ENCODE data around the gene AQP12A.
"Not testable (repeated sequence)": the region's sequence is repeated elsewhere in the genome, so short reads cannot be mapped to it uniquely, and the experiment has no call there.

Gene AQP12A, protein sequence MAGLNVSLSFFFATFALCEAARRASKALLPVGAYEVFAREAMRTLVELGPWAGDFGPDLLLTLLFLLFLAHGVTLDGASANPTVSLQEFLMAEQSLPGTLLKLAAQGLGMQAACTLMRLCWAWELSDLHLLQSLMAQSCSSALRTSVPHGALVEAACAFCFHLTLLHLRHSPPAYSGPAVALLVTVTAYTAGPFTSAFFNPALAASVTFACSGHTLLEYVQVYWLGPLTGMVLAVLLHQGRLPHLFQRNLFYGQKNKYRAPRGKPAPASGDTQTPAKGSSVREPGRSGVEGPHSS

DNA sequence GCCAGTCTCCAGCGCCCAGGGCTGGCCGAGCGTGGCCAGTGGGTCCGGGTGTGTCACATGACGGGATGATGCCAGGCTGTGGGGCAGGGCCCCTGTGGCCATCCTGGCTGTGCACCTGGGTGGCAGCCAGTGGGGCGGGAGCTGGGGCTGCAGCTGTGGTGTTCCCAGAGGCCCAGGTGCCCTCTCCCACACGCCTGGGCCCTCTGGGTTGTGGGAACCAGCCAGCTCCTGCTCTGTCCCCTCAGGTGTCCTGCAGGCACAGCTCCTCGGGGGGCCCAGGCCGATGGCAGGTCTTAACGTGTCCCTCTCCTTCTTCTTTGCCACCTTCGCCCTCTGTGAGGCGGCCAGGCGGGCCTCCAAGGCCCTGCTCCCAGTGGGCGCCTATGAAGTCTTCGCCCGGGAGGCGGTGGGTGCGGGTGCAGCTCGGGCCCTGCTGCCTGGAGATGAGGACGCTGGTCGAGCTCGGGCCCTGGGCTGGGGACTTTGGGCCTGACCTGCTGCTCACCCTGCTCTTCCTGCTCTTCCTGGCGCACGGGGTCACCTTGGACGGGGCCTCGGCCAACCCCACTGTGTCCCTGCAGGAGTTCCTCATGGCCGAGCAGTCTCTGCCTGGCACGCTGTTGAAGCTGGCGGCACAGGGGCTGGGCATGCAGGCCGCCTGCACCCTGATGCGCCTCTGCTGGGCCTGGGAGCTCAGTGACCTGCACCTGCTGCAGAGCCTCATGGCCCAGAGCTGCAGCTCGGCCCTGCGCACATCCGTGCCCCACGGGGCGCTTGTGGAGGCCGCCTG, at the start of gene AQP12A:
AQP12A (plus strand) TSS at position 236 of the 790 bp plus-strand sequence; CDS start at position 284, 48 bp downstream.
- DNase-seq: not testable (repeated sequence)

DNA sequence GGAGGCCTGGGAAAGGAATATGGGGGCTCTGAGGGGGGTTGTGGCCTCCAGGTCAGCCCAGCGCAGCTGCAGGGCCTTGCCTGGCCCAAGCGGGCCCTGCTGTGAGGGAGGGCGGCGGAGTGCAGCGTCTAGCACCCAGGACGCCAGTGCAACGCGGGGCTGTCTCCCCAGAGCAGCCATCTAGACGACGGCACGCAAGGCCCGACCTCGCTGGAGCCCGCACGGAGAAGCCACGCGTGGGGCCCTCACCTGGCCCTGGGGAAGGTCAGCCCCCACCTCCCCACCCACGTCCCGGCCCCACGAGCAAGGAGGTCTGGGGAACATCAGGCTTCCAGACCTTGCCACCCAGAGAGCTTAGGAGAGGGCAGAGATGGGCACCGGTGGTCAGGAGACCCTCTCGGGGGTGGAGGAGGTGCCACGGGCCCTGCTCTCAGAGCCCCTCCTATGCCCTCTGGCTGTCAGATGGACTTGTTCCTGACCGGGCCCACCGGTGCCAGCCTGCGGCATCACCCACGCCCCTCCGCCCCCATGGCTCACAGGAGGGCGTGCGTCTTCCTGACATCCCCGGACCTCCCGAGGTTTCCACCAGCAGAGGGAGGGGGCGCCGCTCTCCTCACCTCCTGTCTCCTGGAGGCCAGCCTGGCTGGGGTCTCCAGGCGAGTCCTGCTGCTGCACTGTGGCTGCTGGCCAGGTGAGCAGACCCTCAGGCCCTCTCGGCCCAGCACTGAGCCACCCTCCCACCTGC, 49.4 kb upstream of the AQP12A start:
- no peak for DNase-seq

DNA sequence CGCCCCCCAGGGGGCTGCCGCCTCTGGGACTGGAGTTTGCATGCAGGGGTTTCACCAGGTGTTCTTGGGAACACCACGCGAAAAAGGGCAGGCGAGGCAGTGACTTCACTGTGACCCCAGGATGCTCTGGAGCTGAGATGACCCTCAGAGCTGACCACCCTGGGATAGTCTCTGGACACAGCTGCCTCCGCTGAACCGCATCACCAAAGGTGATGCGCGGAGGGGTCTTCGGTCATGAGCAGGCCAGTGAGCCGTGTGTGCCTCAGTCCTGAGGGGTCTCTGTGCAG, 48.9 kb upstream of the AQP12A start:
- DNase-seq: no peak

DNA sequence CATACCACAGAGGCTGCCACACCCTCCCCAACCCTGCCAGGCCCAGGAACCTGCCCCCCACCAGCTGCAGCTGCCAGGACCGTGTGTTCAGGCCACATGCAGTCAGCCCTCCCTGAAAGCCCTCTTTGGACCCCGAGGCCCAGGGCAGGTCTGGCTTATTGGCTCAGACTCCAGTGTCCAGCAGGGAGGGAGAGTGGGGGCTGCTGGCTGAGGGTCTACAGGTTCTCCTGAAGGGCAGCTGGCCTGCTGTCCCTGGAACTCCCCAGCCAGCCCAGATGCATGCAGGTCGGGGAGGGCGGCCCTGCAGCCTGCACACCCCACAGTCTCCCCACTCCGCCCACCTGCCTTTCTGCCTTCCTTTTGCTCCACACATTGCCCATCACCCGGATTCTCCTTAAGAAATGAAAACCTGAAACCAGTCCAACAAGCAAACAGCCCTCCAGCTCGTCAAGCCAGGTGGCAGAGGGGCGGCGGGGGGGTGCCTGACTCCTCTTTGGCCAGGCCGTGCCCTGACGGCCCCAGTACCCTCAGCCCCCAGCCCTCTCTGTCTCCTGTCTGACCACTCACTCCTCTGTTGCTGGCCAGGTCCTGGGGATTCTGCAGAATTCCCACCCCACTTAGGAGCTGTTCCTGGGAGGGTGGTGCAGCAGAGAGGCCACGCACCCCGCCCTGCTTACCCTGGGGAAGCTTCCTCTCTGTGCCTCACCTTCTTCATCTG, 48.4 kb upstream of the AQP12A start:
- no peak for DNase-seq

DNA sequence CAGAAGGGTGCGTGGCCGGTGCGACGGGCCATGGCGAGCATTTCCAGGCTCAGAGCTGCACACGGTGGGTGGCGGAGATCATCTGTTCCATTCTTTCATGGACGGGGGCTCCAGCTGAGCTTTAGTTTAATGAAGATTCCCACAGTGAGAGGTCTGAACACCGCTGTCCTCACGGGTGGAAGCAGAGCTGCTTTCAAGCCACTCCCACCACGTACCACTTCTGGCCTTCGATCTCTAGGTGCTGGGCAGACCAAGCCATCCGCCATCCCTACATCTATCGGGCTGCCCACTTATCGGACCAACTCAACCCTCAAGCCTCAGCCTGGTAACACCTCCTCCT, 47.9 kb upstream of the AQP12A start:
- DNase-seq: no peak

DNA sequence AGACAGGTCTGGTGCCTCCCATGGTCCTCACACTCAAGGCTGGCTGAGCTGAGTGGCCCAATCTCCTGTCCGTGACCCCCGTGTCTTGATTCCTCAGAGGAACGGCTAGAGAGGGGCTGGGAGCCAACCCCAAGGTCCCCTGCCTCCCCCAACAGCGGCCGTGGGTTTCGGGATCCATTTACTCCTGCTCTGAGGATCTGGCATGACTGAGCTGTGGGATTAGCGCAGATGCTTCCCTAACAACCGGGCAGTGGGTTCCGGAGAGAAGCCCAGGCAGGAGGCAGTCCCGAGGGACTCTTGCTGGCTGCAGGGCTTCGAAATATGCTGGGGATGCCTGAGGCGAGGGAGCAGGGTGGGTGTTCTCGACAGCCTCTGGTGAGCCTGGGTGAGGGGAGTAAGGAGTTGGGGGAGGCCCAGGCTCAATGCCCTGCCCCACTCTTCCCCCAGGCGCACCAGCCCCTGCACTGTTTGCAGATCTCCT, 47.5 kb upstream of the AQP12A start:
- DNase-seq: peak; percentile 9 to 61

DNA sequence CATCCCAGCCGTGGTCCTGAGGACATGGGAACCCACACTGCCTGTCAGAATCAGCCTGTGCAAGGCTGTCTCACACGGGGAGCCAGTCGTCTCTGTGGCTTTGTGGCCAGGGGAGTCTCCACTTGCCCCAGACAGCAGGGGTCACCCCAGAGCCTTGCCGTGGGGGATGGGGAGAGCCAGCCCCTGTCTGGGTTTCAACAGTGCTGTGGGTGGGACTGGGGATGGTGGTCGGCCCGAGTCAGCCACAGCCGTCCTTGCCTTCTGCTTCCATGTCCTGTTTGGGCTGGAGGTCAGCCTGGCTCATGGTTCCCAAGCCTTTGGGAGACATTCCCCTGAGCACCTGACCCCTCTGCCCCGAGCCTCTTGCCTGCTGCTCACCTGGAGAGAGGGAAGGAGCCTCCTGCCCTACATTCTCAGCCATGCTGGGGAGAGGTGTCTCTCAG, 46.8 kb upstream of the AQP12A start:
- no peak for DNase-seq

DNA sequence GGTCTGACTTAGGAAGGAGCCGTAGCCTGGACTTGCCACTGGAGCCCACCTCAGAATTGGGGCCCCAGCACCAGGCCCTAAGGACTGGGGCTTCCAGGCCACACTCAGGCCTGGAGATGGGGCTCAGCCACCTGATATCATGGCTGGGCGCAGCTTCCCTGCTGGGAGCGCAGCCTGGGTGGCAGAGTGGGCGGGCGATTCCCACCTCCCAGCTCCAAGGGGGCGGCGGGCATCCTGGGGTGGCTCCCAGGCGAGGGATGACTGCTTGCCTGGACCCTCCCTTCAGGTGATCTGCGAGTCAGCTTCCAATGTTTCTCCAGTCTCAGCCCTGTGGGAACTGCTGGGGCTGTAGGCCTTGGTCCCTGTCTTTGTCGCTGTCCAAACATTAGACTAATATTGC, 46.3 kb upstream of the AQP12A start:
- DNase-seq: no peak

DNA sequence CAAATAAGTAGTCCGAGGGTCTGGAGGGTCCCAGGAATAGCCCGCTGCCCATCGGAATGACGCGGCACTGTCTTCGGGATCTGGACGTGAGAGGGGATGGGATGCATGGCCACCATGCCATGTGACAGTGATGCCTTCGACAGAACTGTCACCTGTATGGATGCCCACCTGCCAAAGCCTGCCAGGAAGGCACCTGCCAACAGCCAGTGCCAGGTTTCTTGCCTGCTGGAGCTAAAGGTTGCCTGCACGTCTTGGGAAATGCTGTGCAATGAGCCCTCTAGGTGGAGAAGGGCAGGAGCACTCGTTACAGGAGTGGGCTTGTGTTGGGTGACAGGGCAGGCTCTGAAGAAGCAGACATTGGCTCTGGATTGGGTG, 45.9 kb upstream of the AQP12A start:
- no peak for DNase-seq

DNA sequence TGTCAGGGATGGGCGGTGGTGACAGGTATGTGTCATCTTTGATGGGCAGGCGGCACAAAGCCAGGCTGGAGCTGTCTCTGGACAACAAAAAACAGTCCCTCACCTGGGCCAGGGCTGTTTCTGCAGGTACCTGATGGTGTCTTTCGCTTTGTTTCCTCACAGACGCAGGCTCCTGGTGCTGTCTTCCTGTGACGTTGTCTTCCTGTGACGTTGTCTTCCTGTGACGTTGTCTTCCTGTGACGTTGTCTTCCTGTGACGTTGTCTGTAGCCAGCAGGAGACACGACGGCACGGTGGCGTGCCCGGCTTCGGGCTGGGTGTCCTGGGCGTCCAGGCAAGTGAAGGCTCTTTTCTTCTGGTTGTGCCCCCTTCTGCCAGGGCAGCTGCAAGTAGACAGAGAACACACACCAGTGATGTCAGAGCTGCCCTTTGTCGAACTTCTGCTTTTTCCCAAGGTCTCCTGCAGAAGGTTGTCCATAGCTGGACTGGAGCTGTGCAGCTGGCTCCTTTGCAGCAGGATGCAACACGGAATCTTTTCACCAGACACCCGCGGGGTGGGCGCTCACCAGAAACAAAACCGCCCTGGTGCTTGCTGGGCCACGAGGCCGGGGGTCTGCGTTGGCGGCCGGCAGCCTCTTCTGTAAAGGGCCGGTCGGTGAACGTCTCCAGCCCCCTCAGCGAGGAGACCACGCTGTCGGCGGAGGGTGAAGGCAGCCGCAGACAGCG, 45.3 kb upstream of the AQP12A start:
- no peak for DNase-seq

DNA sequence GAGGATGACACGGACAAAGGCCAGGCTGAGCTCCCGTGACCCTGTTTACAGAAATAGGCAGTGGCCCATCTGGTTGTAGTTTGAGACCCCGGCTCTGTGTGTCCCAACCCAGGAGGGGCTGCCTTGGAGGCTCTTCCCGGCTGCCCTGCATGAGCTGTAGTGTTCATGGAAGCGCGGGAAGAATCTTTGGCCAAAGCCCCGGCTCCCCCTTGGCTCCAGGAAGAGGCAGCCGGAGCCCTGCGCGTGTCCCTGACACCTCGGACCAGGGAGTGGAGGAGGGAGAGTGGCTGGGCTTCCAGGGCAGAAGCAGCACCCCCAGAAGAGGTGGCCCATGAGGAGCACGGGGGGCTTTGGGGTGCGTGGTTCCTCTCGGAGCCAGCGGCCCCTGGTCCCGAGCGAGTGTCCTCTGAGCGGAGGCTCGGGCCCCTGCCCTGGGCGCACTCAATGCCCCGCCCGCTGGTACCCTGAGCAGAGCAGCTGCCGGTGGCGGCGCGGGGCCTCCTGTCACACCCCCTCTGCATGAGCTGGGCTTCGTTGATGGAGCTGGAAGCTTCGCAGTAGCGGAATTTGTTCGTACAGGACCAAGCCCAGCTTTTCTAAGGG, 44.7 kb upstream of the AQP12A start:
- peak in 1 of 2 experiments; percentile 14 for DNase-seq

DNA sequence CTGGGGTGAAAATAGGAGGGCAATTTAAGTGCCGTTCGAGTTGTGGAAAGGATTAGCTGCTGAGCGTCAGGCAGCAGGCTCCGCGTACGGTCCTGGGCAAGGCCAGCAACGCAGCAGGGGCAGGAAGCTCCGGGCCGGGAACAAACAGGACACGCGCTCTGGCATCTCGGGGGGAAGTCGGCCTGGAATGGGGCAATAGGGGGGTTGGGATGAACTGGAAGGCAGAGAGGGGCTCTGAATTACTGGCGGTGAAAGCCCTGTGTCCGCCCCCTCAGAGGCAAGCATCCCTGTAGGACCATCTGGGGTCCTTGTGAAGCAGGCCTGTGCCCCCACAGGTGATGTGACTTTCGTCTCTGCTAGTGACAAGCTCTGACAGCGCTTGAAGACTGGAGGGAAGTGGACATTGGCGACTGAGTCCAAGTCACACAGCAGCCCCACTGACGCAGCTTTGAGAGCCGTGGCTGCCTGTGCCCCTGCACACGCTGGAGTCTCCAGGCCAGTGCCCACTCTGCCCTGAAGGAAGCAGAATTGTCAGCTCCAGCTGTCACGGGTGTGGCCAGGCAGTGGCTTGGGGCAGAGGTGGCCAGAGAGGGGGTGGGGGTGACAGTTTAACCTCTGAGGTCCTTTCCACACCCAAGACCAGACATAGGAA, 44.0 kb upstream of the AQP12A start:
- DNase-seq: no peak

DNA sequence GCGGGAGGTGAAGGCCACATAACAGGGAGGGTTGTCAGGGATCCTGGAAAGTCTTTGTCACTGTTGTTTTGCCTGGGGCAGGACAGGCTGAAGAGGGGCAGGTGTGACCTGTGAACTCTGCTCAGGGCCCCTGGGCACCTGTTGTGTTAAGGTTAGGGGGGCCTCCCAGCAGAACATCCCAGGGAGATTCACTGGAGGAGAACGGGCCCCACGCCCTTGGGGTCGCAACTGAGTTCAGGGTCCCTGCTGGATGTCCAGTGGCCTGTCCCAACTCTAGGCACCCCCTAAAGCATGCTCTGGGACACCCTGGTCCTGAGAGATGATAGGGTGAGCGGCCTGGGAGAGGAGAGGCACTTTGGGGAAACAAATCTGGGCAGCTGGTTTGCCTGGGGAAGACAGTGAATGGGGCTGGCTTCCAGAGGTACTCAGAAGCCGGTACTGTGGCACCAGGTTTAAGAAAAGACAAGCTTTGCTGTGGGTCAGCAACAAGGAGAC, 43.5 kb upstream of the AQP12A start:
- DNase-seq: no peak

DNA sequence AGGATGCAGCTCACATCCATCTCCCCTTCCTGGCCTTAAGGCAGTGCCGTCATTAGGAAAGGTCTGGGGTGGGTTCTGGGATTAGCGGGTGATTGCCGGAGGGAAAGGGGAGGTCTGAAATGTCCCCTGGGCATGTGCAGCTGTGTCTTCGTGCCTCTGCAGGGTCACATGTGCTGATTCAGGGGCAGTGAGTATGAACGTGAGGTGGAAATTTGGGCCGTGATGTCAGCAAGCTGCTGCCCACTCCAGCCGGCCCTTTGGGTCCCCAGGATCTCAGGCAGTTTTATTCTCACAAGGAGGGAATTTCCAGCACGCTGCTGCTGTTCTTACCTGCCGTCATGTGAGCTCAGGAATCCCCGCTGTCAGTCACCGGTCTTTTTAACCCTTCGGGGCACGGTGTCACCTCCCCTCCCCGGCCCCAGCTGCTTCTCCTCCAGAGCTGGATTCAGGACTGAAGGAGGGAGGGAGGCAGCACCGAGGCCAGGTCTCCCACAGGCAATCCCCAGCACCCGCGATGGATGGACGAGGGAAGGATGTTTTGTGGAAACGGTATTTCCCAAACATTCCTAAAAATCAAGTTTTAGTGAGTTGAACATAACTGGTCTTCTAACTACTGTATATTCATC, 42.9 kb upstream of the AQP12A start:
- no peak for DNase-seq

DNA sequence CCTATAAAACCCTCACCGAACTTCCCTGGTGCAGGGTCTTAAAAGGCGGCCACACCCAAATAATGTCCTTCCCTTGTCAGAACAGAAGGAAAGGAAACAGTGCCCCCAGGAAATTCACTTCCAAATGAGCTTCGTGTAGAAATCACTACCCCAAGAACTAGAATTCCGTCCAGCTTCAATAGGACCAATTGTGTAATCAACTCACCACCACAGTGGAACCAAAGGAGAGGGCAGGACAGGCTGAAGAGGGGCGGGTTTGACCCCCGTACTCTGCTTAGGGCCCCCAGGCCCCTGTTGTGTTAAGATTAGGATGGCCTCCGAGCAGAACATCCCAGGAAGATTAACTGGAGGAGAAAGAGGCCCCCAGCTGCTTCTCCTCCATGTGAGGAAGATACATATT, 42.3 kb upstream of the AQP12A start:
- no peak for DNase-seq

DNA sequence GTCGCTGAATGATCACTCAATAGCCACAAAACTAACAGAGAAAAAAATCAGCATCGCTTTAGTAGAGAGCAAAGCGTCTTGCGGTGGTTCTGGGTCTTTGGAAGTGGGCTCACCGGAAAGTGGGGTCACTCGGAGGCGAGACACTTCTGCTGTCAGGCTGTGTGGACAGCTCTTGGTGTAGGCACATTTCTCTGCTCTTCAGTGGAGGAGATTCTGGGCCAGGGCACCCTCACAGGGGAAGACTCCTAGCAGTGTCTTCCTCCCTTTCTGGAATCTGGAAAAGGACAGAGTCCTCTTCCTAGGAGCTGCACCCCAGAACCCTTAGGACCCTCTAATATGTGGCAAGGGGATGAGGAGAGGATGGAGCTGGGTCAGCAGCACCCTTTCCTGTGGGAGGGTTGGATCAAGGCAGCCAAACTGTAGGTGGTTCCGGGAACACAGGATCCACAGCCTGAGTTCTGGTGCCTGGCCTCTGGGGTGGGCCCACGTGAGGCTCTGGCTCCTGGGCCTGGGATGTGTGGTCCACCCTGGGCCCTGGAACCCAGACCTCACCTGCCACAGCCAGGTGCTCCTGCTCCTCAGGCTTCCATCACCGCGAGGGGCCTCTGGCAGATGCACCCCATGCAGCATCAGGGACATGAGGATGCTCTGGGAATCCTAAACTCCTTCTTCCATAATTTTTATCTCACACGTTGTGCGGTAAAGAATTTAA, 41.3 kb upstream of the AQP12A start:
- no peak for DNase-seq

DNA sequence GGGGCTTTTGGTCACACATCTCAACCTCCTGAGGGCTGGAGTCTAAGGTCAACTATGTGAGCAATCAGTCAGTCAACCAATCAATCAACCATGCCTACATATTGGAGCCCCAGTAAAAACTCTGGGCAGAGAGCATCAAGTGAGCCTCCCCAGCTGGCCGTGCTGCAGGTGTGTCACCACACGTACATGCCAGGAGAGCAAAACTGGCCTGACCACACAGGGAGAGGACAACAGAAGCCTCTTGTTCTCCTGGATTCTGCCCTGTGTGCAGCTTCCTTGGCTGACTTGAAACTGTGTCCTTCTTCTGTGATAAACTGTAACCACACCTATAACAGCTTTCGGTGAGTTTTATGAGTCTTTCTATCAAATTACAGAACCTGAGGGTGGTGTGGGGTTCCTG, 40.5 kb upstream of the AQP12A start:
- no peak for DNase-seq

DNA sequence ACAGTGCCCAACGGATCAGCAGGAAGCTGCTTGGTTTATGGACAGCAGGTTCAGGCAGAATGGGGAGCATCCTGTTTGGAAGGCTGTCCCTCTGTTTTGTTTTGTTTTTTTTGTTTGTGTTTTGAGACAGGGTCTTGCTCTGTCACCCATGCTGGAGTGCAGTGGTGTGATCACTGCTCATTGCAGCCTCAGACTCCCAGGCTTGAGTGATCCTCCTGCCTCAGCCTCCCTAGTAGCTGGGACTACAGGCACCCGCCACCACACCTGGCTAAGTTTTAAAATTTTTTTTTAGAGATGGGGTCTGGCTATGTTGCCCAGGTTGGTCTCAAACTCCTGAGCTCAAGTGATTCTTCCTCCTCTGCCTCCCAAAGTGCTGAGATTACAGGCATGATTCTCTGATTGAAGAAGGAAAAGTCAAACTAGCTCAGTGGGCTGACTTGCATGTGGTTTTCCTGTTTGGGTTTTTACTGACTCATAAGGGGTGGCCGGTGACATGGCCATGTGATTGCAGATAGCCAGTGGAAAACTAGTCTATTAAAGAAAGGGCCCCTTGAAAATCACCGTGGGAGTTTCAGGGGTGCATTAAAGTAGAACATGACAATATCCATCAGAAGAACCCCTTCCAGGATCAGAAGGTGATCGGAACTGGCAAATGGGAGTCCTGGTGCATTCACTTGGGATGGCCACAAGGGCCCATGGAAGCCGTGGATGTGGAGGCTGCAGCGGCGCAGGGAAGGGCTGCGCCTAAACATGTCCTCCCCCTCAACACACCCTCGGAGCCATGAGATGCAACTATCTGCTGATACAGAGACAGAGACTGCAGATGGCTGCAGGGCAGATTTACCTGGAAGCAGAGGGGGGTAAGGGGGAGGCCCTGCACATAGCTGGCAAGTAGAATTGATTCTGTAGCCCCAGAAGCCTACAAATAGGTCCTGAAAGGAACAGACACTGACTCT, 35.5 kb upstream of the AQP12A start:
- DNase-seq: no peak

DNA sequence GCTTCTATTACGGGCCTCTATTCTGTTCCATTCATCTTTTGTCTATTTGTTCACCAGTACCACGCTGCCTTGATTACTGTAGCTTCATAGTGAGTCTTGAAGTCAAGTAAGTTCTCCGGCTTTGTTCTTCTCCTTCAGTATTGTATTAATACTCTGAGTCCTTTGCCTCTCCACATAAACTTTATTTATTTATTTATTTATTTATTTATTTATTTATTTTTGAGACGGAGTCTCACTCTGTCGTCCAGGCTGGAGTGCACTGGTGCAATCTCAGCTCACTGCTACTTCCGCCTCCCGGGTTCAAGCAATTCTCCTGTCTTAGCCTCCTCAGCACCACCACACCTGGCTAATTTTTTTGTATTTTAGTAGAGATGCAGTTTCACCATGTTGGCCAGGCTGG, 31.8 kb upstream of the AQP12A start:
- not testable (repeated sequence) for DNase-seq
